Measurements from ENCODE around the gene TRPM5.

The TRPM5 gene

GRCh38 chr11:2459796-2460531 lies 15.7 kb upstream of the TRPM5 start:
- Histone ChIP-seq H3K36me3 (replicated peaks) (no peaks in the 10 kb centered on the region), H3K4me3 (ENCODE audit: low read depth, low read length) (no peak overlapping the region), H3K27me3 (replicated peaks) (no peaks in the 10 kb centered on the region), H3K27ac (no peak overlapping the region)
- DNase-seq: no peak
- in situ Hi-C loops (cut with HindIII; ENCODE audit: low pct_ligation_motif_present, low sequenced_read_pairs): no loop called here
- TF ChIP-seq CTCF (IDR thresholded peaks at IDR 0.05; ENCODE audit: low read depth, low read length, missing control alignments): no peak

- TF ChIP-seq CTCF (IDR thresholded peaks at IDR 0.05; ENCODE audit: low read depth, low read length, missing control alignments): no peak
- no peak for DNase-seq
- no peak overlapping the region for H3K27ac ChIP-seq
- no peaks in the 10 kb centered on the region for H3K36me3 ChIP-seq (replicated peaks)
- no peaks in the 10 kb centered on the region for H3K27me3 ChIP-seq (replicated peaks)
- no peak overlapping the region for H3K4me3 ChIP-seq (ENCODE audit: low read depth, low read length)
- in situ Hi-C loops (cut with HindIII; ENCODE audit: low pct_ligation_motif_present, low sequenced_read_pairs): no loop called here
Observed at GRCh38 chr11:2459016-2459725, 14.9 kb upstream of the TRPM5 start.

GRCh38 chr11:2458321-2458720 lies 14.0 kb upstream of the TRPM5 start:
- H3K36me3 ChIP-seq (replicated peaks): no peaks in the 10 kb centered on the region
- in situ Hi-C loops (cut with HindIII; ENCODE audit: low pct_ligation_motif_present, low sequenced_read_pairs): no loop called here
- H3K27me3 ChIP-seq (replicated peaks): no peaks in the 10 kb centered on the region
- no peak for DNase-seq
- H3K27ac ChIP-seq: no peak overlapping the region
- TF ChIP-seq CTCF (IDR thresholded peaks at IDR 0.05; ENCODE audit: low read depth, low read length, missing control alignments): no peak
- H3K4me3 ChIP-seq (ENCODE audit: low read depth, low read length): no peak overlapping the region

GRCh38 chr11:2453436-2453835 lies 9.1 kb upstream of the TRPM5 start:
- Histone ChIP-seq H3K27me3 (replicated peaks) (peaks cover 6% of the 10 kb centered on the region), H3K4me3 (ENCODE audit: low read depth, low read length) (no peak overlapping the region), H3K36me3 (replicated peaks) (no peaks in the 10 kb centered on the region), H3K27ac (no peak overlapping the region)
- no peak for DNase-seq
- no peak for TF ChIP-seq CTCF (IDR thresholded peaks at IDR 0.05; ENCODE audit: low read depth, low read length, missing control alignments)
- in situ Hi-C loops (cut with HindIII; ENCODE audit: low pct_ligation_motif_present, low sequenced_read_pairs): no loop called here

GRCh38 chr11:2452321-2453012 lies 8.2 kb upstream of the TRPM5 start:
- no peaks in the 10 kb centered on the region for H3K36me3 ChIP-seq (replicated peaks)
- in situ Hi-C loops (cut with HindIII; ENCODE audit: low pct_ligation_motif_present, low sequenced_read_pairs): no loop called here
- H3K27me3 ChIP-seq (replicated peaks): peaks cover 12% of the 10 kb centered on the region
- no peak overlapping the region for H3K4me3 ChIP-seq (ENCODE audit: low read depth, low read length)
- no peak overlapping the region for H3K27ac ChIP-seq
- TF ChIP-seq CTCF (IDR thresholded peaks at IDR 0.05; ENCODE audit: low read depth, low read length, missing control alignments): no peak
- no peak for DNase-seq

All from brain microvascular endothelial cell (primary cell).